Prostate gland (tissue), 2 donors: ENCODE data around the gene BCL2L1. TPM values are rescaled to one million over a fixed set of nuclear protein-coding genes. Genes with fewer than 3 reads are reported as not detected.

ENCODE experiments used
- DNase-seq: peaks from one replicate; pipeline ENCODE4 v3.0.0-alpha.2; 2019; ENCODE audit warnings: low spot score
- H3K27ac ChIP-seq, 2 donors: fragments of 200-600 bp; sonication (generic); 2 replicates each; pipeline ENCODE4 v1.5.1; 2017 to 2019
- H3K27me3 ChIP-seq: fragments of 200-600 bp; sonication (generic); replicated peaks from 2 replicates; pipeline ENCODE4 v1.5.1; 2019; ENCODE audit not compliant: insufficient read depth
- H3K36me3 ChIP-seq, 2 donors: fragments of 200-600 bp; sonication (generic); 1 replicate in 1 of 2; 2 replicates in 1 of 2; pipeline versions ENCODE4 v1.5.1 to v1.8.1; 2017 to 2019
- H3K4me1 ChIP-seq: fragments of 200-600 bp; sonication (generic); replicated peaks from 2 replicates; pipeline ENCODE4 v1.5.1; 2019
- H3K4me3 ChIP-seq, 2 donors: fragments of 200-600 bp; sonication (generic); 2 replicates each; pipeline ENCODE4 v1.5.1; 2017 to 2019
- H3K9me3 ChIP-seq: fragments of 200-600 bp; sonication (generic); 2 replicates; pipeline ENCODE4 v1.5.1; 2017
- CTCF ChIP-seq, 4 experiments: fragments of 200-600 bp in 2 of 4; fragments of 450-650 bp in 2 of 4; sonication (generic) in 2 of 4; IDR thresholded peaks; 1 replicate in 3 of 4; 2 replicates in 1 of 4; pipeline ENCODE4 v1.5.1; 2016 to 2019; ENCODE audit warnings: antibody characterized with exemption in 4 of 4, mild to moderate bottlenecking in 2 of 4, moderate library complexity in 2 of 4
- POLR2A ChIP-seq: fragments of 450-650 bp; IDR thresholded peaks from one replicate; pipeline ENCODE4 v1.6.1; 2016; ENCODE audit warnings: antibody characterized with exemption, mild to moderate bottlenecking
- POLR2AphosphoS5 ChIP-seq: sonication (generic); formaldehyde crosslinking; IDR thresholded peaks from one replicate; pipeline ENCODE4 v1.6.1; 2017; ENCODE audit warnings: antibody characterized with exemption
- WGBS: methylation state at CpG from one replicate; pipeline ENCODE4 v1.1.5; 2018; 5-methylcytosine and 5-hydroxymethylcytosine counted together
- intact Hi-C: fragments of 100-400 bp; cut with DNase I; formaldehyde crosslinking; loops from one replicate; pipeline ENCODE4 v1.14.2; 2022
- total RNA-seq, 2 donors: library from RNA; depleted of rRNA; stranded (reverse); fragments of >200 nt; gene quantifications; one replicate each; pipeline ENCODE4 v1.1.0, GENCODE V29; 2016

The BCL2L1 gene
- total RNA-seq, 2 donors from 2014 or later: 127 to 155 TPM

- 95% methylated on average over 6 of the region's 6 CpGs for WGBS
These were observed 81.3 kb downstream of the BCL2L1 start for GRCh38 chr20:31641391-31641790.

GRCh38 chr20:31640259-31640658 is 82.4 kb downstream of the BCL2L1 start:
- no peaks in the 10 kb centered on the region for H3K4me1 ChIP-seq
- WGBS: 70% methylated on average over 3 of the region's 3 CpGs
- DNase-seq: no peak
- H3K4me3 ChIP-seq: no peak overlapping the region
- intact Hi-C loops: no loop called here
- no peaks in the 10 kb centered on the region for H3K36me3 ChIP-seq
- H3K27me3 ChIP-seq: no peaks in the 10 kb centered on the region
- TF ChIP-seq POLR2A (no peak), POLR2AphosphoS5 (no peak), CTCF (IDR thresholded peaks at IDR 0.05) (no peak)
- no peak overlapping the region for H3K27ac ChIP-seq
- H3K9me3 ChIP-seq: no peaks in the 10 kb centered on the region

More at GRCh38 chr20:31641391-31641790, 81.3 kb downstream of the BCL2L1 start:
- intact Hi-C loops: no loop called here
- no peaks in the 10 kb centered on the region for H3K9me3 ChIP-seq
- H3K36me3 ChIP-seq: no peaks in the 10 kb centered on the region
- no peak overlapping the region for H3K4me3 ChIP-seq
- DNase-seq: no peak
- H3K27ac ChIP-seq: no peak overlapping the region
- no peaks in the 10 kb centered on the region for H3K27me3 ChIP-seq
- TF ChIP-seq POLR2A (no peak), POLR2AphosphoS5 (no peak)
- no peaks in the 10 kb centered on the region for H3K4me1 ChIP-seq

- H3K27me3 ChIP-seq: no peaks in the 10 kb centered on the region
- intact Hi-C loops: no loop called here
- no peak overlapping the region for H3K27ac ChIP-seq
- WGBS: 94% methylated on average over 4 of the region's 4 CpGs
- H3K4me1 ChIP-seq: no peaks in the 10 kb centered on the region
- no peaks in the 10 kb centered on the region for H3K9me3 ChIP-seq
- no peaks in the 10 kb centered on the region for H3K36me3 ChIP-seq
- no peak for DNase-seq
- TF ChIP-seq POLR2A (no peak), POLR2AphosphoS5 (no peak), CTCF (IDR thresholded peaks at IDR 0.05) (no peak)
- no peak overlapping the region for H3K4me3 ChIP-seq
These were observed 83.9 kb downstream of the BCL2L1 start for GRCh38 chr20:31638816-31639215.

- H3K4me3 ChIP-seq: no peak overlapping the region
- H3K27me3 ChIP-seq: no peaks in the 10 kb centered on the region
- intact Hi-C loops: no loop called here
- no peaks in the 10 kb centered on the region for H3K36me3 ChIP-seq
- TF ChIP-seq CTCF (IDR thresholded peaks at IDR 0.05) (no peak), POLR2A (no peak), POLR2AphosphoS5 (no peak)
- 48% methylated on average over 4 of the region's 4 CpGs for WGBS
- H3K4me1 ChIP-seq: no peaks in the 10 kb centered on the region
- no peak overlapping the region for H3K27ac ChIP-seq
- DNase-seq: no peak
- H3K9me3 ChIP-seq: no peaks in the 10 kb centered on the region
These were observed 84.4 kb downstream of the BCL2L1 start for GRCh38 chr20:31638317-31638716.

GRCh38 chr20:31637660-31638059 is 85.0 kb downstream of the BCL2L1 start, which contains the start of gene COX4I2:
TSS of gene COX4I2 (plus strand) at chr20:31637912. CDS start at chr20:31639018, 1,106 bp downstream.
- DNase-seq: no peak
- Histone ChIP-seq H3K4me1 (no peaks in the 10 kb centered on the region), H3K27ac (no peak within 1 kb of the TSS), H3K36me3 (no peaks in the 10 kb centered on the region), H3K27me3 (no peaks in the 10 kb centered on the region), H3K9me3 (no peaks in the 10 kb centered on the region), H3K4me3 (no peak within 1 kb of the TSS)
- intact Hi-C loops: no loop called here
- 62% methylated on average over 23 of the region's 34 CpGs for WGBS
- TF ChIP-seq POLR2AphosphoS5 (no peak), CTCF (IDR thresholded peaks at IDR 0.05) (no peak), POLR2A (no peak)
